Activated CD4-positive, alpha-beta T cell treated with anti-CD3 and anti-CD28 coated beads for 36 hours (primary cell): ENCODE data around the gene TRAF3IP1. TPM values are rescaled to one million over a fixed set of nuclear protein-coding genes. Genes with fewer than 3 reads are reported as not detected.
"Not testable (repeated sequence)": the region's sequence is repeated elsewhere in the genome, so short reads cannot be mapped to it uniquely, and the experiment has no call there.

Experiments
- ATAC-seq: fragments of 200-7000 bp; cut with Tn5 transposase; one replicate; pipeline ENCODE4 v1.10.0; 2021; ENCODE audit warnings: mild to moderate bottlenecking, moderate library complexity
- CTCF ChIA-PET: fragments of 350-600 bp; sonication (Branson Sonifier 250); formaldehyde crosslinking; loops from one replicate; lab custom pipeline; 2021; ENCODE audit warnings: antibody characterized with exemption; lab: Charles Lee
- POLR2A ChIA-PET: fragments of 350-600 bp; sonication (Branson Sonifier 250); formaldehyde crosslinking; loops from one replicate; lab custom pipeline; 2021; ENCODE audit warnings: antibody characterized with exemption, inconsistent platforms; lab: Charles Lee
- DNase-seq: peaks from one replicate; pipeline ENCODE4 v3.0.0-alpha.2; 2020
- H3K27ac Mint-ChIP-seq: one replicate; pipeline ENCODE4 v1.8.0; 2021; ENCODE audit warnings: mixed read lengths
- H3K27me3 Mint-ChIP-seq: one replicate; pipeline ENCODE4 v1.8.0; 2021; ENCODE audit warnings: mixed read lengths
- H3K36me3 Mint-ChIP-seq: one replicate; pipeline ENCODE4 v1.8.0; 2021; ENCODE audit warnings: low read depth, mixed read lengths
- H3K4me1 Mint-ChIP-seq: one replicate; pipeline ENCODE4 v1.8.0; 2021; ENCODE audit warnings: mixed read lengths
- H3K4me3 Mint-ChIP-seq: one replicate; pipeline ENCODE4 v1.8.0; 2021; ENCODE audit warnings: mild to moderate bottlenecking, moderate library complexity, mixed read lengths
- H3K9me3 Mint-ChIP-seq: one replicate; pipeline ENCODE4 v1.8.0; 2021; ENCODE audit warnings: low read depth, mixed read lengths
- intact Hi-C, 2 experiments: fragments of 100-400 bp; cut with DNase I in 1 of 2; cut with micrococcal nuclease in 1 of 2; formaldehyde crosslinking; loops; one replicate each; pipeline versions ENCODE4 v1.14.2 to v1.15.1; 2022 to 2024; cut with DNase I, micrococcal nuclease
- total RNA-seq, 2 experiments: library from RNA; stranded (reverse); gene quantifications; one replicate each; pipeline ENCODE4 v1.2.3, GENCODE V29; 2021

Gene TRAF3IP1
- total RNA-seq, 2 experiments from 2014 or later = 8.5 to 9.8 TPM

DNA sequence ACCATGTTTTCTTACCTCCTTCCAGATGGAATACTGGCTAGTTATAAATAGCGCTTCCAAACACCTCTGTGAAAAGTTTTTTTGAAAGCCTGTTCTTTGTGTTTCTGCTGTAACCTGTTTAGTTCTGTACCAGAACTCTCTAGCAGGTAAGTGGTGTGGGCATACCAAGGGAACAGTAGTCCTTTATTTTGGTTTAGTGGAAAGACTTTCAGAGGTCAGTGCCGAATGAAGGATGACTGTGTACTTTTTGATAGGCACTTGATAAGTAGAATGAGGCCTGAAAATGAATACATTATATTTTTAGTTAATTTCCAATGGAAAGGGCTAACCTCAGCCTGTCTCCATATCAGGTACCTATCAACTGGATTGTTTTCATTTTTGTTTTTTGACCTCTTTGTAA is 78.8 kb downstream of the TRAF3IP1 start:
- Mint-ChIP-seq H3K27me3 (no peaks in the 10 kb centered on the region), H3K27ac (no peak overlapping the region), H3K4me3 (no peak overlapping the region), H3K4me1 (no peaks in the 10 kb centered on the region), H3K9me3 (no peaks in the 10 kb centered on the region), H3K36me3 (peaks cover 2% of the 10 kb centered on the region)
- ChIA-PET POLR2A (no interaction called here), CTCF (no interaction called here)
- intact Hi-C loops = no loop called here
- no peak for DNase-seq
- no peak for ATAC-seq

DNA sequence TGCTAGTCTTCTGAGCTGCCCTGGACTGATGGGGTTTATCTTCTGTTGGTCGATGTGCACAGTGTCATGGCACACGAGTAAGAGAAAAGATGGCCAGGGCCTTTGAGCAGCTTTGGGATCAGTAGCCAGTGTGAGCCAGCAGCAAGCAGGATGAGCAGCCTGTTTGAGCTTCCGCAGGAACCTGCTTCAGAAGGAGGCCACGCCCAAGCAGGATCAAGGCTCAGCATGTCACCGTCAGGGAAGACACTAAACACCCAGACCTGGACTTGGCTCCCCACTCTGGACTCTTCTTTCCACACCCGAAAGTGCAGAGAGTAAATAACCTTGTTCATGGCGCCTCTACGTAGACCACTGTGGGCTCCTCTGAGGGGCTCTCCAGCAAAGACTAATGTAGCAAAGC is 81.2 kb downstream of the TRAF3IP1 start:
- no peak for DNase-seq
- peaks cover 2% of the 10 kb centered on the region for H3K36me3 Mint-ChIP-seq
- CTCF ChIA-PET = interaction anchor here (1.5 kb wide), 1 partner anchor 31 kb away, joined by 4 read pairs; no protein-coding TSS in a partner anchor
- ATAC-seq = no peak
- H3K4me3 Mint-ChIP-seq = no peak overlapping the region
- H3K9me3 Mint-ChIP-seq = no peaks in the 10 kb centered on the region
- intact Hi-C loops = no loop called here
- H3K4me1 Mint-ChIP-seq = no peaks in the 10 kb centered on the region
- POLR2A ChIA-PET = no interaction called here
- H3K27ac Mint-ChIP-seq = no peak overlapping the region
- no peaks in the 10 kb centered on the region for H3K27me3 Mint-ChIP-seq

DNA sequence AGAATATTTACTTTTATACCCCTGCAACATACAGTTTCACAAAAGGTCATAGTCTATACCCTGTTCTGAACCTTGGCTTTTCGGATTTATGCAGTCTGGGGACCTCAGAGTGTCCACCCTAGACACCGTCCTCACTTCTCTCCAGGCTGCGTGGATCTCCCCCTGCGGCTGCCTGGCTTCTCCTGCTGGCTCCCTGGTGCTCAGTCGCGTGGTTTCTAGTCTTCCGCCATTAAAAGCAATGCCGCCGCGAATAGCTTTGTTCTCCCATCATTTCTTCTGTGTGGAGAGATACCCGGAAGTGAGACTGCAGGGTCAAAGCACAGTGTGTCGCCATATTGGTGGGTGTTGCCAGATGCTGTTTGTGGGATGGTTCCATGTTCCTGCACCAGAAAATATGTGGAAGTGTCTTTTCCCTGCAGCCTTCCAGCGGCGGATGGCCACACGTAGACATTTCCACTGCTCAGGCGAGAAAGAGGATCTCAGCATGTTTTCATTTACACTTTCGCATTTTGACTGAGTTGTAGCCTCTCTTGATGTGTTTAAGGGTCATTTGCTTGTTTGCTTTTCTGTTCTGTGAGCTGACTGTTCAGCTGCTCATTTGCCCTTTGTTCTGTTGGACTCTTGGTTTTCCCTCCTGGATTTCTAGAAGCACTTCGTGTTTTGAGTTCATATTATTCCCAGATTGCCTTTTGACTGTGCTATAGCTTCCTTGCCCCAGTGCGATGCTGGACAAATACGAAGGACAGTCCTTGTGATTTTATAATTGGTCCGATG is 83.5 kb downstream of the TRAF3IP1 start:
- no peaks in the 10 kb centered on the region for H3K9me3 Mint-ChIP-seq
- CTCF ChIA-PET = no interaction called here
- H3K27me3 Mint-ChIP-seq = no peaks in the 10 kb centered on the region
- intact Hi-C loops = no loop called here
- DNase-seq = no peak
- ATAC-seq = no peak
- no peaks in the 10 kb centered on the region for H3K4me1 Mint-ChIP-seq
- no peak overlapping the region for H3K27ac Mint-ChIP-seq
- H3K36me3 Mint-ChIP-seq = peaks cover 2% of the 10 kb centered on the region
- no peak overlapping the region for H3K4me3 Mint-ChIP-seq
- POLR2A ChIA-PET = no interaction called here

DNA sequence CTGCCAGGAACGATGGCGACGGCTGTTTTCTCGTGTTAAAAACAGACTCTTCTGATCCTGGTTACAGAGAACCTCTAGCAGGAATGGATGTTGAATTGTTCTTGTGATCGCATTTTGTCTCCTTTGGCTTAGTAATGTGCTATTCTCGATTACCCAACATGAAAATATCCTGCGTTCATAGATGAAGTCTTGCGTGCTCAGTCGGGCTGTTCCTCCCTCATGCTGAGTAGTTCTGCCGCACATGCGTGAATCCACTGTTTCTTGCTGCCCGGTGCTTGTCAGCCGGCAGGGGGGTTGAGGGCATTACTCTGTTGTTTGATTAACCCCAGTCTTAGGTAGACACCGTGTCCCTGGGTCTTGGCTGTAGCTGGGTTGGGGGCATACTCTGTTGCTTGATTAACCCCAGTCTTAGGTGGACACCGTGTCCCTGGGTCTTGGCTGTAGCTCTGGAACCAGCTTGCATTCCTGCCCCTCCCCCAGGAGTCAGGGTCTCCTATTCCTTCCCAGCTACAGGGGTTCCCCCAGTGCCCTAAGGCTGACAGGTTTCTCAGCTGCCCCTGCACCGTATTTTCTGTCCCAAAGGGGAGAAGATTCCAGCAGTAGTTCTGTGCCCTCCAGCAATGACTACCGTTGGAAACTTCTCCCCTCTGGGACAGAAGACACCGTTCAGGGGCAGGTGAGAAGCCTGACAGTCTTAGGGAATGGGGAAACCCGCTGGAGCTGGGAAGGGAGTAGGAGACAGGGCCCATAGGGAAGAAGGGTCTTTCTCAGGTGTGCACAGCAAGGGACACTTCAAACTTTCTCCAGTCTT is 84.3 kb downstream of the TRAF3IP1 start:
- no peaks in the 10 kb centered on the region for H3K4me1 Mint-ChIP-seq
- H3K27ac Mint-ChIP-seq = no peak overlapping the region
- DNase-seq = no peak
- intact Hi-C loops = no loop called here
- H3K9me3 Mint-ChIP-seq = no peaks in the 10 kb centered on the region
- H3K36me3 Mint-ChIP-seq = peaks cover 2% of the 10 kb centered on the region
- ChIA-PET CTCF (interaction anchor here (0.7 kb wide), 1 partner anchor 284 kb away, joined by 3 read pairs; no protein-coding TSS in a partner anchor), POLR2A (no interaction called here)
- no peak for ATAC-seq
- H3K27me3 Mint-ChIP-seq = no peaks in the 10 kb centered on the region
- H3K4me3 Mint-ChIP-seq = no peak overlapping the region

DNA sequence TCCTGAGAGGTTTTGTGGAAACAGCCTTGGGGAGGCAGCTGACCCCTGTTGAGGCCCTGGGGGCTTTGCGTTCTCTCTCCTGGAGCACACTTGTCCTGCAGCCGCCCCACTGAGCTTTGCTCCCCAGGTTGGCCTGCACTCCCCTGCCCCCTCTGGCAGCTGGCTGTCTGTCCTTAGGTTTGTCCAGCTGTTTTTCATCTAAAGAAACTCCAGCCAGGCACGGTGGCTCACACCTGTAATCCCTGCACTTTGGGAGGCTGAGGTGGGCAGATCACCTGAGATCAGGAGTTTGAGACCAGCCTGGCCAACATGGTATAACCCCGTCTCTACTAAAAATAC is 84.9 kb downstream of the TRAF3IP1 start:
- H3K27me3 Mint-ChIP-seq, DNase-seq, intact Hi-C loops, ATAC-seq, H3K9me3 Mint-ChIP-seq, H3K4me3 Mint-ChIP-seq, H3K4me1 Mint-ChIP-seq, H3K36me3 Mint-ChIP-seq, CTCF ChIA-PET, POLR2A ChIA-PET, H3K27ac Mint-ChIP-seq: not testable (repeated sequence)

DNA sequence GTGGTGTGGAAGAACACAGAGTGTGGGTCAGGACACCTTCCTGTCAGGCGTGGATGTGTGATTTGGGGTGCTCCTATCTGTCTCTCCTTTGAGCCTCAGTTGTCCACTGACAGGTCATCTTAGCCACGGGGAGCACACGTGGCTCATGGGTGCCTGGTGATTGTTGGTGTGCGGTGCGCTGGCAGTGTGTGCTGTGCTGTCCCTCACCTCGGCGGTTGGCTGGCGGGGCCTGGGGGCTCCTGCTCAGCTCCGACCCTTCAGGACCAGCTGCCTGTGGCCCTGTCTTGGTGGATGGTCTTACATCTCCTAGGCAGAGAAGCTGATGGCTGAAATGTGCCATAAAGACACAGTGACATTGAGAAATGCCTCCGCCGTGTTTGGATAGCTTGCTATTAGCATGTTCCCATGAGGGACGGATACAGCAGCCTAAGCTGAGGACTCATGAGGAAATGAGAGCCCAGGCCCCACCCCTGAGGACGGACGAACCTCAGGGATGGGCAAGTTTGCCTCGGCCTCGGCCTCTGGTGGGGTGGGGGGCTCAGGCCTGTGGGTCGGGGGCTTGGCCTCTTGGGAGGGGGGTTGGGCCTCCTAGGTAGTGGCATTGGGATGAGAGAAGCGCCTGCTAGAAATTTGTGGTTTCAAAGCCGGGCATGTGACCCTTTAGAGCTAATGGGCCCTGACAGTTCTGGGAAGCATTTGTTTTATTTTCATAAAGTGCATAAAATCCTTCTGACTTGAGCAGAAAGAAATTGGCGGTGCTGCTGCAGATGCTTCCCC is 86.1 kb downstream of the TRAF3IP1 start:
- ChIA-PET CTCF (no interaction called here), POLR2A (no interaction called here)
- H3K4me3 Mint-ChIP-seq = no peak overlapping the region
- no peaks in the 10 kb centered on the region for H3K27me3 Mint-ChIP-seq
- peaks cover under 1% of the 10 kb centered on the region for H3K36me3 Mint-ChIP-seq
- intact Hi-C loops = no loop called here
- ATAC-seq (no peak), DNase-seq (no peak)
- H3K9me3 Mint-ChIP-seq = no peaks in the 10 kb centered on the region
- no peaks in the 10 kb centered on the region for H3K4me1 Mint-ChIP-seq
- no peak overlapping the region for H3K27ac Mint-ChIP-seq

DNA sequence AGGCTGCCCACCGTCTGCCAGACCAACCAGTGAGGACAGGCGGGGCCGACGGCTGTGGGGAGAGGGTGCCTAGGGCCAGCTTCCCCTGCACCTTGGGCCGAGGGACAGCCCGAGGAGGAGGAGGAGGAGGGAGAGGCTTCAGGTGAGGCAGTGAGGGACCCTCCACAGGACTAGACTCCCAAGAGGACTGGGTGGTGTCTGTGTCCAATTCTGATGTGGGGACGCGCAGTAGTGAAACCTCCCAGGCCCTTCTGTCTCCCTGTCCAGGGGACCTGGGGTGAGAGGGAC is 86.6 kb downstream of the TRAF3IP1 start:
- Mint-ChIP-seq H3K27ac (no peak overlapping the region), H3K4me1 (no peaks in the 10 kb centered on the region), H3K9me3 (no peaks in the 10 kb centered on the region), H3K27me3 (no peaks in the 10 kb centered on the region), H3K36me3 (no peaks in the 10 kb centered on the region), H3K4me3 (no peak overlapping the region)
- intact Hi-C loops = no loop called here
- DNase-seq = no peak
- ChIA-PET POLR2A (no interaction called here), CTCF (no interaction called here)
- ATAC-seq = no peak

DNA sequence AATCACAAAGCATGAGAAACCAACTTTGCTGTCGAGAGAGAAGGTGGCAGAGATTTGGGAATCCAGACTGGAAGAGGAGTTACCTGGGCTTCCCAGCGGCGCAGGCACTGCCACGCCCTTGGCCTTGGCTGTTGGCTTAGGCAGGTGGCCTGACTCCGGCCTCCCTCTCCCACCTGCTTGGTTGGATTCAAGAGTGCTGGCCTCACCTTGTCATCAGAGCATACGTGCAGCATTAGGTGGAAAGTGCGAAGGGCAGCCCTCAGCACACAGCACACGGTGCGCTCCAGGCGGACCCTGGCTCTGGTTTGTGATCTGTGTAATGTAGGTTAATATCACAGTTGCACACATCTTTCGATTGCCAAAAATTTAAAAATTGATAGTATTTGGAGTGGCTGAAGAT is 87.2 kb downstream of the TRAF3IP1 start:
- no peak for DNase-seq
- Mint-ChIP-seq H3K4me1 (no peaks in the 10 kb centered on the region), H3K9me3 (no peaks in the 10 kb centered on the region), H3K36me3 (no peaks in the 10 kb centered on the region), H3K27ac (no peak overlapping the region), H3K27me3 (no peaks in the 10 kb centered on the region), H3K4me3 (no peak overlapping the region)
- intact Hi-C loops = no loop called here
- no peak for ATAC-seq
- POLR2A ChIA-PET = no interaction called here
- CTCF ChIA-PET = interaction anchor here (0.6 kb wide), 1 partner anchor 542 kb away, joined by 3 read pairs; no protein-coding TSS in a partner anchor

DNA sequence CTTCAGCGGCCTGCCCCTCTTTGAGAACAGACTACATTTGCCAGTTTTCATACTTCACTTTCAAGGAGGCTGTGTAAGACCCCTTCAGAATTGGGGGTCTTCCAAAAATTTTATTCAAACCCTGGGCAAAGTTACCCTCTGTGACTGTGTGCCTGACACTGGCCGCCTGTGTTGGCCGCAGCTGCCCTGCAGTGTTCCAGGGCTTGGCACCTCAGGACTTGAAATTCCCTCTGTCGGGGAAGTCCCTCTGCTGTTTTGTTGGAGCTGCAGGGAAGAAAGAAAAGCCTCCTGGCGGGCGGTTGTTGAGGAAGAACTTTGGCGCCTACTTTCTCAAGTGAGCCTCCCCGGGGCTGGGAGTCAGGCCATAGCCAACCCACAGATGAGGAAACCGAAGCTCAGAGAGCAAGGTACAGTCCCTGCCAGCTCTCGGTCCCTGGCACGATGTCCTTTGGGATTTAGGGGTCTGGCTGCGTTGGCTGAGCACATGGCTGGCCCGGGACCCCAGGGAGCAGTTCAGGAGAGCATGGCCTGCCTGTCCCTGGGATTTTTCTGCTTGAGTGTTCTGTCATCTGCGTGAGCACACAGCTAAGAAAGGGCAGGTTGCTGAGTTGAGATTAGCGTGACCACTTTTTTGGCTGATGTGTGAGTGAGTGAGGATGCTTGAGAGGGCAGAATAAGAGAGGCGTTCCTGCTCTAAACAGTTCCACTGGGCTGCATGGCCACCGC is 88.5 kb downstream of the TRAF3IP1 start:
- DNase-seq (no peak), ATAC-seq (no peak)
- H3K27me3 Mint-ChIP-seq = no peaks in the 10 kb centered on the region
- no peaks in the 10 kb centered on the region for H3K36me3 Mint-ChIP-seq
- H3K4me1 Mint-ChIP-seq = no peaks in the 10 kb centered on the region
- ChIA-PET POLR2A (no interaction called here), CTCF (no interaction called here)
- H3K27ac Mint-ChIP-seq = no peak overlapping the region
- no peaks in the 10 kb centered on the region for H3K9me3 Mint-ChIP-seq
- intact Hi-C loops = no loop called here
- H3K4me3 Mint-ChIP-seq = no peak overlapping the region

DNA sequence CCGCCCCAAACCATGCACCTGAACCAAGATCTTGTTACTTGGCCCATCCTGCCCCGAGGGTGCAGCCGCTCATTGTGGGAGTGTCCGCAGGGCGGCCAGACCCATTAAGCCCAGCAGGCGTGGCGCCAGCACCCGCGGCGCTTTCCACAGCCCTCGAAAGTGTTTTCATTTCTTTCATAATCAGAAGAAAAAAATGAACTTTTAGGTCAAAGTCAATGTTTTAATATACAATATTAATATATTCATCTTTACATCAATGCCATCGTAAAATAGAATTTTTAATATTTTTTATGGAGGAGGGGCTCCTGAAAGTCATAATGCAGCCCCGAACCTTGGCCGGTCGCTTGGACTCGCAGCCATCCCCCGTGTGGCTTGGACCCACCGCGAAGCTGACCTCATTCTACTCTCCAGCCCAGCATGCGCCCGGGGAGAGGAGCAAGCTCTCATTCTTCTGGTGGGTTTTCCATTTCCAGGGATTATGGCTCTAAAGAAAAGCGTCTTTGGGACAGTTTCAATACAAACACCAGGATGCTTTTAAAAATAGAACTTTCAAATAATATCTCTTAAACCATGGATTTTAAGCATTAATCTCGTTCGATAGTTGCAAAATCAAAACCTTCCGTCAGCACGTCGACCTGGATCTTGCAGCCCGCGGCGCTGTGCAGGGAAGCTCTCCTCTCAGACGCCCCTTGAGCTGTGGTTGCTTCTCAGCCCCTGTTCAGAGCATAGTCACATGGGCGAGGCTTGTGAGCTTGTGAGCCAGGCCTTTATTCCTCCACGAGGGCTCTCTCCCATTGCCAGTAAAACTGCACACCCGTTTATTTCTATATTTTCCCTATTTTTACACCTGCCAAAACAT is 89.3 kb downstream of the TRAF3IP1 start:
- H3K27ac Mint-ChIP-seq = no peak overlapping the region
- POLR2A ChIA-PET = no interaction called here
- H3K36me3 Mint-ChIP-seq = no peaks in the 10 kb centered on the region
- no peaks in the 10 kb centered on the region for H3K4me1 Mint-ChIP-seq
- DNase-seq (no peak), ATAC-seq (no peak)
- H3K27me3 Mint-ChIP-seq = no peaks in the 10 kb centered on the region
- intact Hi-C loops = no loop called here
- H3K9me3 Mint-ChIP-seq = no peaks in the 10 kb centered on the region
- CTCF ChIA-PET = no interaction called here
- H3K4me3 Mint-ChIP-seq = no peak overlapping the region
